Keratinocyte (primary cell): ENCODE results near the gene C11orf86. TPM values are rescaled to one million over a fixed set of nuclear protein-coding genes. Genes with fewer than 3 reads are reported as not detected.

Experiments
- DNase-seq: peaks from one replicate; pipeline ENCODE4 v3.0.0-alpha.2; 2011; ENCODE audit warnings: low read depth, missing footprints, low spot score
- FAIRE-seq: peaks from 2 replicates; lab custom pipeline; 2011; peaks lifted over from hg19 to GRCh38; lab: Jason Lieb, UNC
- H2AFZ ChIP-seq: 2 replicates; pipeline ENCODE4 v1.6.0; 2012; ENCODE audit warnings: low read length, control low read depth, inconsistent platforms; ENCODE audit not compliant: control insufficient read depth
- H3K27ac ChIP-seq: 2 replicates; pipeline ENCODE4 v1.5.1; 2011; ENCODE audit warnings: low read length; ENCODE audit not compliant: control insufficient read depth, insufficient read depth
- H3K27me3 ChIP-seq: 3 replicates; pipeline ENCODE4 v1.6.0; 2011; ENCODE audit warnings: low read length; ENCODE audit not compliant: control insufficient read depth, insufficient read depth; ENCODE audit errors: extremely low read depth
- H3K36me3 ChIP-seq, 2 experiments: 2 replicates in 1 of 2; 3 replicates in 1 of 2; pipeline ENCODE4 v1.5.1; 2011; ENCODE audit warnings: low read length in 2 of 2, mild to moderate bottlenecking in 1 of 2; ENCODE audit not compliant: control insufficient read depth in 2 of 2, insufficient read depth in 2 of 2; ENCODE audit errors: extremely low read depth in 1 of 2
- H3K4me1 ChIP-seq: 3 replicates; pipeline ENCODE4 v1.5.1; 2011; ENCODE audit warnings: low read length; ENCODE audit not compliant: control insufficient read depth, insufficient read depth; ENCODE audit errors: extremely low read depth
- H3K4me2 ChIP-seq: 3 replicates; pipeline ENCODE4 v1.6.0; 2011; ENCODE audit warnings: low read depth, low read length; ENCODE audit not compliant: control insufficient read depth, insufficient read depth; ENCODE audit errors: extremely low read depth
- H3K4me3 ChIP-seq, 3 experiments: fragments of 200-600 bp in 1 of 3; sonication (generic) in 1 of 3; 2 replicates in 2 of 3; 3 replicates in 1 of 3; pipeline ENCODE4 v1.5.1; 2011 to 2016; ENCODE audit warnings: low read length in 3 of 3, mild to moderate bottlenecking in 3 of 3, control low read depth in 2 of 3, inconsistent platforms in 1 of 3, low read depth in 1 of 3, mixed read lengths in 1 of 3, mixed run types in 1 of 3, moderate library complexity in 1 of 3; ENCODE audit not compliant: control insufficient read depth in 2 of 3, insufficient read depth in 2 of 3; ENCODE audit errors: extremely low read depth in 1 of 3
- H3K79me2 ChIP-seq: 2 replicates; pipeline ENCODE4 v1.6.0; 2012; ENCODE audit warnings: low read length; ENCODE audit not compliant: control insufficient read depth, insufficient read depth
- H3K9ac ChIP-seq: 3 replicates; pipeline ENCODE4 v1.6.0; 2011; ENCODE audit warnings: low read length; ENCODE audit not compliant: control insufficient read depth, insufficient read depth; ENCODE audit errors: extremely low read depth
- H3K9me1 ChIP-seq: 3 replicates; pipeline ENCODE4 v1.6.0; 2011; ENCODE audit warnings: low read length; ENCODE audit not compliant: control insufficient read depth, insufficient read depth; ENCODE audit errors: extremely low read depth
- H3K9me3 ChIP-seq: 2 replicates; pipeline ENCODE4 v1.5.1; 2012; ENCODE audit warnings: low read depth, low read length; ENCODE audit not compliant: control insufficient read depth
- H4K20me1 ChIP-seq: 3 replicates; pipeline ENCODE4 v1.6.0; 2011; ENCODE audit warnings: low read length; ENCODE audit not compliant: control insufficient read depth, insufficient read depth; ENCODE audit errors: extremely low read depth
- EZH2 ChIP-seq: IDR thresholded peaks from one replicate; pipeline ENCODE4 v1.6.1; 2012; ENCODE audit warnings: inconsistent platforms, mild to moderate bottlenecking, low read length, moderate library complexity
- dilution Hi-C: fragments of 300-500 bp; cut with MboI; formaldehyde crosslinking; loops from one replicate; pipeline ENCODE4 v1.7.0; 2020; ENCODE audit warnings: low sequenced_read_pairs; ENCODE audit not compliant: extremely low pct_ligation_motif_present
- polyA plus RNA-seq, 5 experiments: library from polyadenylated mRNA; depleted of rRNA in 3 of 5; stranded (reverse) in 3 of 5; stranded (forward) in 1 of 5; unstranded in 1 of 5; fragments of >200 nt; gene quantifications; 1 replicate in 1 of 5; 2 replicates in 3 of 5; 3 replicates in 1 of 5; pipeline versions ENCODE4 v1.2.1 to v1.2.3, GENCODE V29; 2011 to 2012; ENCODE audit warnings: missing spikeins in 2 of 5, low read depth in 1 of 5, low replicate concordance in 1 of 5
- TF ChIP-seq, protein P1 (sequence below), 3 experiments: IDR thresholded peaks in 1 of 3; conservative IDR thresholded peaks in 1 of 3; optimal IDR thresholded peaks in 1 of 3; 2 replicates in 2 of 3; 3 replicates in 1 of 3; pipeline versions ENCODE3 to v1.5.1; 2011; ENCODE audit warnings: low read length in 3 of 3, mild to moderate bottlenecking in 3 of 3, moderate library complexity in 2 of 3, control low read depth in 1 of 3, inconsistent platforms in 1 of 3; ENCODE audit not compliant: insufficient read depth in 2 of 3; ENCODE audit errors: extremely low read depth in 1 of 3

C11orf86 gene
- polyA plus RNA-seq, 1 donor (not counting 4 experiments of a cell fraction or from before 2014, with no cell fraction given): not detected

DNA sequence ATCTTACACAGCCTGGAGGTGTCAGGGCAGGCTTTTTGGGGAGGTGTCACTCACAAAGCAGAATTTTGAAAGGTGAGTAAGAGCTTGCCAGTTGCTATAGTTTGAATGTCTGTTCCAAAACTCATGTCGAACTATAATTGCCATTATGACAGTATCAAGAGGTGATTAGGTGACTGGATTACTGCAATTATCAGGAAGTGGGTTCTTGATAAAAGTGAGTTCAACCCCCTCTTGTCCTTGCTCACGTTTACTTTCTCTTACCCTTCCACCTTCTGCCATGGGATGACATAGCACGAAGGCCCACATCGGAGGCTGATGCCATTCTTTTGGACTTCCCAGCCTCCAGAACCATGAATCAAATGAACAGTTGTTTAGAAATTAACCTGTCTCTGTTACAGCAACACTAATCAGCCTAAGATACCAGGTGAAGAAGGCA lies 4.7 kb upstream of the C11orf86 start:
- Histone ChIP-seq H3K4me2 (peak overlapping the region; percentile 90), H3K4me1 (peaks cover 54% of the 10 kb centered on the region), H3K27ac (peak overlapping the region; percentile 96), H3K79me2 (no peaks in the 10 kb centered on the region), H3K9me3 (no peaks in the 10 kb centered on the region), H3K4me3 (peak overlapping the region in 2 of 3 experiments; percentile 36 to 50), H2AFZ (peak overlapping the region; percentile 46), H4K20me1 (no peaks in the 10 kb centered on the region), H3K9me1 (no peaks in the 10 kb centered on the region), H3K36me3 (no peaks in the 10 kb centered on the region), H3K9ac (peak overlapping the region; percentile 74), H3K27me3 (no peaks in the 10 kb centered on the region)
- dilution Hi-C loops: no loop called here
- no peak for FAIRE-seq
- no peak for TF ChIP-seq EZH2
- TF ChIP-seq, protein P1, sequence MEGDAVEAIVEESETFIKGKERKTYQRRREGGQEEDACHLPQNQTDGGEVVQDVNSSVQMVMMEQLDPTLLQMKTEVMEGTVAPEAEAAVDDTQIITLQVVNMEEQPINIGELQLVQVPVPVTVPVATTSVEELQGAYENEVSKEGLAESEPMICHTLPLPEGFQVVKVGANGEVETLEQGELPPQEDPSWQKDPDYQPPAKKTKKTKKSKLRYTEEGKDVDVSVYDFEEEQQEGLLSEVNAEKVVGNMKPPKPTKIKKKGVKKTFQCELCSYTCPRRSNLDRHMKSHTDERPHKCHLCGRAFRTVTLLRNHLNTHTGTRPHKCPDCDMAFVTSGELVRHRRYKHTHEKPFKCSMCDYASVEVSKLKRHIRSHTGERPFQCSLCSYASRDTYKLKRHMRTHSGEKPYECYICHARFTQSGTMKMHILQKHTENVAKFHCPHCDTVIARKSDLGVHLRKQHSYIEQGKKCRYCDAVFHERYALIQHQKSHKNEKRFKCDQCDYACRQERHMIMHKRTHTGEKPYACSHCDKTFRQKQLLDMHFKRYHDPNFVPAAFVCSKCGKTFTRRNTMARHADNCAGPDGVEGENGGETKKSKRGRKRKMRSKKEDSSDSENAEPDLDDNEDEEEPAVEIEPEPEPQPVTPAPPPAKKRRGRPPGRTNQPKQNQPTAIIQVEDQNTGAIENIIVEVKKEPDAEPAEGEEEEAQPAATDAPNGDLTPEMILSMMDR (optimal IDR thresholded peaks at IDR 0.05 in 1 of 3, IDR thresholded peaks at IDR 0.05 in 1 of 3, conservative IDR thresholded peaks at IDR 0.05 in 1 of 3; ENCODE audit: extremely low read depth in 1 of 3, insufficient read depth in 2 of 3, low read length in 3 of 3): no peak
- DNase-seq: no peak

DNA sequence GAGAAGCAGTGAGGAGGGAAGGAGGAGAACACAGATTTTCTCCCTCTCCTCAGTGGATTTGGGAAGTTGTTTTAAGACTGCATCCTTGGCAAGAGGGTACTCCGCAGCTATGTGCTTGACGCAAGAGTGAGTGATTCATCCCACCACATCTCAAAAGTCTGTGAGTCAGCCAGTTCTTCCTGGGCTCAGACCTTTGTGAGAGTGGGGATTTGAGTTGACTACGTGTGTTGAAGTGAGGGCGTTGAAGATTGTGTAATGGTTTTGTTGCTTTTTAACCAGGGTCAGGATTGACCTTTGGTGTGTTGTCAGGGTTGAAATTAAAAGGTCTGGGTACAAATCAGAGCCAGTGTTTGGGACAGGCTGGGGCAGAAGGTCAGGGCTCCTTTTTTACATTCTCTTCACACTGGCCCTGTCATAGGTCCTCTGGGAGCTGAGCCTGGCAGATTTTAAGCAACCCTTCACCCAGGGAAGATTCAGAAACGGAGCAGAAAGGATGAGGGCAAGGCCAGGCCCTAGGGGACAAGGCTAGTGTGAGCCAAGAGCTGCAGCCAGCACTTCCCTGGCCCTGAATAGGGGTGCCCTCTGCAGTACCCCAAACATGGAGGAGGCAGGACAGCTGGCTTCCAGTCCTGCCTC lies 4.2 kb upstream of the C11orf86 start:
- dilution Hi-C loops: no loop called here
- DNase-seq (peak; percentile 85), FAIRE-seq (peak; percentile 97)
- H3K4me1 ChIP-seq: peaks cover 52% of the 10 kb centered on the region
- H3K4me2 ChIP-seq: peak overlapping the region; percentile 90
- TF ChIP-seq, protein P1 (optimal IDR thresholded peaks at IDR 0.05 in 1 of 3, IDR thresholded peaks at IDR 0.05 in 1 of 3, conservative IDR thresholded peaks at IDR 0.05 in 1 of 3; ENCODE audit: extremely low read depth in 1 of 3, insufficient read depth in 2 of 3, low read length in 3 of 3): no peak
- no peak for TF ChIP-seq EZH2
- H3K36me3 ChIP-seq: no peaks in the 10 kb centered on the region
- no peaks in the 10 kb centered on the region for H3K27me3 ChIP-seq
- no peaks in the 10 kb centered on the region for H3K9me3 ChIP-seq
- H3K4me3 ChIP-seq: peak overlapping the region in 2 of 3 experiments; percentile 36 to 50
- no peaks in the 10 kb centered on the region for H4K20me1 ChIP-seq
- no peaks in the 10 kb centered on the region for H3K79me2 ChIP-seq
- H2AFZ ChIP-seq: peak overlapping the region; percentile 46
- no peaks in the 10 kb centered on the region for H3K9me1 ChIP-seq
- H3K9ac ChIP-seq: peak overlapping the region; percentile 74
- H3K27ac ChIP-seq: peak overlapping the region; percentile 96
